SK-N-SH (cell line): ENCODE data around the gene LGR4. TPM values are rescaled to one million over a fixed set of nuclear protein-coding genes. Genes with fewer than 3 reads are reported as not detected.

Experiments used
- CTCF ChIA-PET: fragments of 300-600, 350-600 bp; formaldehyde crosslinking; extraction: SDS; loops from one replicate; lab custom pipeline; 2021; lab: Yijun Ruan, JAX
- POLR2A ChIA-PET: fragments of 350-600 bp; sonication (Branson Sonifier 250); formaldehyde crosslinking; extraction: SDS; loops from one replicate; lab custom pipeline; 2020; ENCODE audit warnings: antibody characterized with exemption, inconsistent platforms; lab: Yijun Ruan, JAX
- DNase-seq: peaks from one replicate; pipeline ENCODE4 v3.0.0; 2012
- H2AFZ ChIP-seq: fragments of 200-600 bp; sonication (generic); 2 replicates; pipeline ENCODE4 v1.8.1; 2016; ENCODE audit warnings: antibody characterized with exemption, mild to moderate bottlenecking, low read depth
- H3F3A ChIP-seq: fragments of 200-600 bp; sonication (generic); replicated peaks from 2 replicates; pipeline ENCODE3; 2016; ENCODE audit warnings: antibody characterized with exemption, mild to moderate bottlenecking; ENCODE audit not compliant: insufficient read depth
- H3K27ac ChIP-seq, 2 experiments: fragments of 200-500 bp in 1 of 2; fragments of 200-600 bp in 1 of 2; sonication (Bioruptor generic) in 1 of 2; sonication (generic), shearing (Covaris generic) in 1 of 2; 2 replicates each; pipeline versions ENCODE4 v1.5.1 to v1.6.1; 2014 to 2016; ENCODE audit warnings: low read depth in 2 of 2, inconsistent platforms in 1 of 2, low read length in 1 of 2, mild to moderate bottlenecking in 1 of 2, mixed read lengths in 1 of 2
- H3K27me3 ChIP-seq: fragments of 200-600 bp; sonication (generic), shearing (Covaris generic); 2 replicates; pipeline ENCODE4 v1.6.1; 2016; ENCODE audit warnings: mixed run types; ENCODE audit not compliant: insufficient read depth
- H3K36me3 ChIP-seq, 2 experiments: fragments of 200-500 bp in 1 of 2; fragments of 200-600 bp in 1 of 2; sonication (Bioruptor generic) in 1 of 2; sonication (generic) in 1 of 2; replicated peaks in 1 of 2; 2 replicates each; pipeline versions ENCODE3 to v1.5.1; 2014 to 2016; ENCODE audit warnings: low read length in 1 of 2, mild to moderate bottlenecking in 1 of 2; ENCODE audit not compliant: insufficient read depth in 2 of 2, control insufficient read depth in 1 of 2
- H3K4me1 ChIP-seq, 2 experiments: fragments of 200-500 bp in 1 of 2; fragments of 200-600 bp in 1 of 2; sonication (Bioruptor generic) in 1 of 2; sonication (generic), shearing (Covaris generic) in 1 of 2; 2 replicates each; pipeline versions ENCODE4 v1.5.1 to v1.6.1; 2014 to 2016; ENCODE audit warnings: low read depth in 1 of 2, low read length in 1 of 2, mixed run types in 1 of 2; ENCODE audit not compliant: insufficient read depth in 2 of 2, control insufficient read depth in 1 of 2
- H3K4me2 ChIP-seq: fragments of 200-600 bp; sonication (generic), shearing (Covaris generic); 2 replicates; pipeline ENCODE4 v1.6.1; 2017; ENCODE audit warnings: mixed run types
- H3K4me3 ChIP-seq, 2 experiments: fragments of 200-500 bp in 1 of 2; fragments of 200-600 bp in 1 of 2; sonication (Bioruptor generic) in 1 of 2; sonication (generic), shearing (Covaris generic) in 1 of 2; 2 replicates each; pipeline versions ENCODE4 v1.5.1 to v1.8.1; 2014 to 2016; ENCODE audit warnings: low read depth in 2 of 2, inconsistent platforms in 1 of 2, low read length in 1 of 2, mild to moderate bottlenecking in 1 of 2, mixed read lengths in 1 of 2, moderate library complexity in 1 of 2
- H3K79me2 ChIP-seq: fragments of 200-600 bp; sonication (generic); 2 replicates; pipeline ENCODE4 v1.8.1; 2017; ENCODE audit warnings: mild to moderate bottlenecking; ENCODE audit not compliant: insufficient read depth
- H3K9ac ChIP-seq: fragments of 200-600 bp; sonication (generic); 2 replicates; pipeline ENCODE4 v1.6.1; 2017; ENCODE audit warnings: mixed run types
- H3K9me2 ChIP-seq: fragments of 200-600 bp; sonication (generic); 2 replicates; pipeline ENCODE4 v1.6.1; 2017; ENCODE audit warnings: mixed run types
- H3K9me3 ChIP-seq: fragments of 200-600 bp; sonication (generic); 2 replicates; pipeline ENCODE4 v1.6.1; 2017; ENCODE audit warnings: mixed run types, mild to moderate bottlenecking, moderate library complexity
- H4K20me1 ChIP-seq: fragments of 200-600 bp; sonication (generic); 2 replicates; pipeline ENCODE4 v1.6.1; 2017; ENCODE audit warnings: mild to moderate bottlenecking, mixed run types; ENCODE audit not compliant: insufficient read depth
- CHD2 ChIP-seq: fragments of 150-350 bp; IDR thresholded peaks from 2 replicates; pipeline ENCODE4 v1.6.1; 2018; ENCODE audit warnings: low read length; ENCODE audit not compliant: partially characterized antibody
- ELF1 ChIP-seq: IDR thresholded peaks from 2 replicates; pipeline ENCODE4 v1.4.0; 2012
- EP300 ChIP-seq, 2 experiments: IDR thresholded peaks; 2 replicates each; pipeline versions ENCODE4 v1.4.0 to v1.6.1; 2012; ENCODE audit warnings: borderline replicate concordance in 1 of 2, low read depth in 1 of 2, low read length in 1 of 2
- FOXJ3 ChIP-seq: sonication (generic); formaldehyde crosslinking; IDR thresholded peaks from 2 replicates; pipeline ENCODE4 v1.5.1; 2020; ENCODE audit warnings: mild to moderate bottlenecking, missing genetic modification reagents
- MXI1 ChIP-seq: IDR thresholded peaks from 2 replicates; pipeline ENCODE4 v1.6.1; 2012; ENCODE audit warnings: mild to moderate bottlenecking, low read depth, low read length, improper control_type of control experiment
- NFIC ChIP-seq: IDR thresholded peaks from 2 replicates; pipeline ENCODE4 v1.4.0; 2012; ENCODE audit warnings: borderline replicate concordance
- NRF1 ChIP-seq: IDR thresholded peaks from 2 replicates; pipeline ENCODE4 v1.6.1; 2012; ENCODE audit warnings: low read depth, mild to moderate bottlenecking, low read length
- RCOR1 ChIP-seq: fragments of 150-350 bp; IDR thresholded peaks from 2 replicates; pipeline ENCODE4 v1.6.1; 2017; ENCODE audit warnings: antibody characterized with exemption, low read length
- SIN3A ChIP-seq: IDR thresholded peaks from 2 replicates; pipeline ENCODE4 v1.6.1; 2012; ENCODE audit warnings: low read depth, mild to moderate bottlenecking, low read length, moderate library complexity, borderline replicate concordance
- TAF1 ChIP-seq: IDR thresholded peaks from 2 replicates; pipeline ENCODE4 v1.6.1; 2012; ENCODE audit warnings: low read depth, mild to moderate bottlenecking, low read length, moderate library complexity, borderline replicate concordance
- TCF12 ChIP-seq: IDR thresholded peaks from 2 replicates; pipeline ENCODE4 v1.4.0; 2012
- TEAD4 ChIP-seq: IDR thresholded peaks from 2 replicates; pipeline ENCODE4 v1.4.0; 2012; ENCODE audit warnings: mild to moderate bottlenecking, borderline replicate concordance; ENCODE audit not compliant: insufficient read depth
- USF2 ChIP-seq: fragments of 150-350 bp; IDR thresholded peaks from 2 replicates; pipeline ENCODE4 v1.6.1; 2017; ENCODE audit warnings: antibody characterized with exemption, low read length, low read depth, borderline replicate concordance
- WGBS: methylation state at CpG from one replicate; pipeline ENCODE4 v1.1.6; 2017; ENCODE audit warnings: low lambda C conversion rate; 5-methylcytosine and 5-hydroxymethylcytosine counted together
- polyA plus RNA-seq, 3 experiments: library from polyadenylated mRNA; depleted of rRNA; stranded (reverse); fragments of >200 nt; gene quantifications; 2 replicates each; pipeline ENCODE4 v1.2.3, GENCODE V29; 2012
- TF ChIP-seq, protein P1 (sequence below): fragments of 150-350 bp; IDR thresholded peaks from 2 replicates; pipeline ENCODE4 v1.6.1; 2016; ENCODE audit warnings: mild to moderate bottlenecking, low read depth, low read length
- TF ChIP-seq, protein P2 (sequence below): IDR thresholded peaks from 2 replicates; pipeline ENCODE4 v1.4.0; 2012; ENCODE audit warnings: low read depth, borderline replicate concordance
- TF ChIP-seq, protein P3 (sequence below): IDR thresholded peaks from 2 replicates; pipeline ENCODE4 v1.6.1; 2012; ENCODE audit warnings: mild to moderate bottlenecking, low read depth, low read length, moderate library complexity
- TF ChIP-seq, protein P4 (sequence below): IDR thresholded peaks from 2 replicates; pipeline ENCODE4 v1.4.0; 2012; ENCODE audit warnings: low read depth

Gene LGR4
- polyA plus RNA-seq, 1 of the 3 experiments (the other 2 are of a cell fraction): 2.6 TPM

DNA sequence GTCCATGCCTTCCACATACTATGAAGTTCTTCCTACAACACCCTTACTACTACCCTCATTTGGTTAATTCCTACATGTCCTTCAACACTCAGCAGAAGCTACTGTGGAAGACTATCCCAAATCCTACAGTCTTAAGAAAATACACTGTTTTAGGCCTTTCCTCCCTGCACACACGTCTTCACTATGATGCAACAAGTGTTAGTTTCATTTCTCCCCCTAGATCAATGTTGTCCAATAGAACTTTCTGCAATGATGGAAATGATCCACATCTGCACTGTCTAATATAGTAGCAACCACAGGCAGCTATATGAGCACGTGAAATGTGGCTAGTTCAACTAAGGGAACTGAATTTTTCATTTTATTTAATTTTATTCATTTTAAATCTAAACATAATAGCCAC, 62.8 kb downstream of the LGR4 start:
- no peak for DNase-seq
- 90% methylated on average over 2 of the region's 2 CpGs for WGBS

More for the DNA sequence above, 62.8 kb downstream of the LGR4 start:
- no peaks in the 10 kb centered on the region; a peak in 1 of 4 replicates for H3K4me1 ChIP-seq
- no peaks in the 10 kb centered on the region for H3K79me2 ChIP-seq
- H3K27me3 ChIP-seq: no peaks in the 10 kb centered on the region
- no peak overlapping the region for H3K9ac ChIP-seq
- no peak overlapping the region for H3K4me3 ChIP-seq
- no peaks in the 10 kb centered on the region for H4K20me1 ChIP-seq
- POLR2A ChIA-PET: no interaction called here
- no peaks in the 10 kb centered on the region for H3F3A ChIP-seq
- TF ChIP-seq USF2 (no peak), TCF12 (no peak), MXI1 (no peak), NRF1 (no peak), TAF1 (no peak), RCOR1 (no peak), NFIC (no peak), TEAD4 (no peak), ELF1 (no peak), CHD2 (no peak), EP300 (IDR thresholded peaks at IDR 0.05; ENCODE audit: borderline replicate concordance in 1 of 2, low read depth in 1 of 2, low read length in 1 of 2) (no peak), SIN3A (no peak), FOXJ3 (CRISPR knock-in tag) (no peak)
- TF ChIP-seq, protein P1, sequence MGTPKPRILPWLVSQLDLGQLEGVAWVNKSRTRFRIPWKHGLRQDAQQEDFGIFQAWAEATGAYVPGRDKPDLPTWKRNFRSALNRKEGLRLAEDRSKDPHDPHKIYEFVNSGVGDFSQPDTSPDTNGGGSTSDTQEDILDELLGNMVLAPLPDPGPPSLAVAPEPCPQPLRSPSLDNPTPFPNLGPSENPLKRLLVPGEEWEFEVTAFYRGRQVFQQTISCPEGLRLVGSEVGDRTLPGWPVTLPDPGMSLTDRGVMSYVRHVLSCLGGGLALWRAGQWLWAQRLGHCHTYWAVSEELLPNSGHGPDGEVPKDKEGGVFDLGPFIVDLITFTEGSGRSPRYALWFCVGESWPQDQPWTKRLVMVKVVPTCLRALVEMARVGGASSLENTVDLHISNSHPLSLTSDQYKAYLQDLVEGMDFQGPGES: no peak
- TF ChIP-seq, protein P2, sequence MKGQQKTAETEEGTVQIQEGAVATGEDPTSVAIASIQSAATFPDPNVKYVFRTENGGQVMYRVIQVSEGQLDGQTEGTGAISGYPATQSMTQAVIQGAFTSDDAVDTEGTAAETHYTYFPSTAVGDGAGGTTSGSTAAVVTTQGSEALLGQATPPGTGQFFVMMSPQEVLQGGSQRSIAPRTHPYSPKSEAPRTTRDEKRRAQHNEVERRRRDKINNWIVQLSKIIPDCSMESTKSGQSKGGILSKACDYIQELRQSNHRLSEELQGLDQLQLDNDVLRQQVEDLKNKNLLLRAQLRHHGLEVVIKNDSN: no peak
- TF ChIP-seq, protein P3, sequence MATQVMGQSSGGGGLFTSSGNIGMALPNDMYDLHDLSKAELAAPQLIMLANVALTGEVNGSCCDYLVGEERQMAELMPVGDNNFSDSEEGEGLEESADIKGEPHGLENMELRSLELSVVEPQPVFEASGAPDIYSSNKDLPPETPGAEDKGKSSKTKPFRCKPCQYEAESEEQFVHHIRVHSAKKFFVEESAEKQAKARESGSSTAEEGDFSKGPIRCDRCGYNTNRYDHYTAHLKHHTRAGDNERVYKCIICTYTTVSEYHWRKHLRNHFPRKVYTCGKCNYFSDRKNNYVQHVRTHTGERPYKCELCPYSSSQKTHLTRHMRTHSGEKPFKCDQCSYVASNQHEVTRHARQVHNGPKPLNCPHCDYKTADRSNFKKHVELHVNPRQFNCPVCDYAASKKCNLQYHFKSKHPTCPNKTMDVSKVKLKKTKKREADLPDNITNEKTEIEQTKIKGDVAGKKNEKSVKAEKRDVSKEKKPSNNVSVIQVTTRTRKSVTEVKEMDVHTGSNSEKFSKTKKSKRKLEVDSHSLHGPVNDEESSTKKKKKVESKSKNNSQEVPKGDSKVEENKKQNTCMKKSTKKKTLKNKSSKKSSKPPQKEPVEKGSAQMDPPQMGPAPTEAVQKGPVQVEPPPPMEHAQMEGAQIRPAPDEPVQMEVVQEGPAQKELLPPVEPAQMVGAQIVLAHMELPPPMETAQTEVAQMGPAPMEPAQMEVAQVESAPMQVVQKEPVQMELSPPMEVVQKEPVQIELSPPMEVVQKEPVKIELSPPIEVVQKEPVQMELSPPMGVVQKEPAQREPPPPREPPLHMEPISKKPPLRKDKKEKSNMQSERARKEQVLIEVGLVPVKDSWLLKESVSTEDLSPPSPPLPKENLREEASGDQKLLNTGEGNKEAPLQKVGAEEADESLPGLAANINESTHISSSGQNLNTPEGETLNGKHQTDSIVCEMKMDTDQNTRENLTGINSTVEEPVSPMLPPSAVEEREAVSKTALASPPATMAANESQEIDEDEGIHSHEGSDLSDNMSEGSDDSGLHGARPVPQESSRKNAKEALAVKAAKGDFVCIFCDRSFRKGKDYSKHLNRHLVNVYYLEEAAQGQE: no peak
- TF ChIP-seq, protein P4, sequence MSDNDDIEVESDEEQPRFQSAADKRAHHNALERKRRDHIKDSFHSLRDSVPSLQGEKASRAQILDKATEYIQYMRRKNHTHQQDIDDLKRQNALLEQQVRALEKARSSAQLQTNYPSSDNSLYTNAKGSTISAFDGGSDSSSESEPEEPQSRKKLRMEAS: no peak
- no peak overlapping the region for H3K4me2 ChIP-seq
- CTCF ChIA-PET: no interaction called here
- no peak overlapping the region for H2AFZ ChIP-seq
- no peaks in the 10 kb centered on the region for H3K9me3 ChIP-seq
- no peaks in the 10 kb centered on the region for H3K9me2 ChIP-seq
- H3K36me3 ChIP-seq: no peaks in the 10 kb centered on the region
- no peak overlapping the region for H3K27ac ChIP-seq
